ENCODE measurements around the gene TH.

TH gene

GRCh38 chr11:2166091-2166851, 5.3 kb downstream of the TH start:
- peak; percentile 78 for DNase-seq (ENCODE audit: low spot score)
- TF ChIP-seq CTCF (IDR thresholded peaks at IDR 0.05; ENCODE audit: extremely low read depth, missing control alignments): peak; percentile 54

- DNase-seq (ENCODE audit: low spot score): no peak
- TF ChIP-seq CTCF (IDR thresholded peaks at IDR 0.05; ENCODE audit: extremely low read depth, missing control alignments): no peak
Observed at GRCh38 chr11:2165571-2165970, 6.0 kb downstream of the TH start.

GRCh38 chr11:2164861-2165555, 6.6 kb downstream of the TH start:
- no peak for DNase-seq (ENCODE audit: low spot score)
- no peak for TF ChIP-seq CTCF (IDR thresholded peaks at IDR 0.05; ENCODE audit: extremely low read depth, missing control alignments)

- DNase-seq (ENCODE audit: low spot score): no peak
- no peak for TF ChIP-seq CTCF (IDR thresholded peaks at IDR 0.05; ENCODE audit: extremely low read depth, missing control alignments)
Observed at GRCh38 chr11:2164081-2164480, 7.5 kb downstream of the TH start.

GRCh38 chr11:2163428-2163978, 8.1 kb downstream of the TH start:
- no peak for DNase-seq (ENCODE audit: low spot score)
- TF ChIP-seq CTCF (IDR thresholded peaks at IDR 0.05; ENCODE audit: extremely low read depth, missing control alignments): no peak

- no peak for DNase-seq (ENCODE audit: low spot score)
- TF ChIP-seq CTCF (IDR thresholded peaks at IDR 0.05; ENCODE audit: extremely low read depth, missing control alignments): no peak
Observed at GRCh38 chr11:2160736-2161259, 10.8 kb downstream of the TH start, which contains the start of gene INS. INS (minus strand) TSS chr11:2161209; CDS start chr11:2160971, 238 bp downstream.
